HG02938 (cell line): ENCODE results near the gene LRIG2.
"Not testable (repeated sequence)": the region's sequence is repeated elsewhere in the genome, so short reads cannot be mapped to it uniquely, and the experiment has no call there.

Source experiments
- ATAC-seq: cut with Tn5 transposase; IDR thresholded peaks from one replicate; pipeline ENCODE4 v1.9.1; 2021; ENCODE audit warnings: mild to moderate bottlenecking, moderate library complexity; ENCODE audit not compliant: unreplicated experiment

Gene LRIG2

DNA sequence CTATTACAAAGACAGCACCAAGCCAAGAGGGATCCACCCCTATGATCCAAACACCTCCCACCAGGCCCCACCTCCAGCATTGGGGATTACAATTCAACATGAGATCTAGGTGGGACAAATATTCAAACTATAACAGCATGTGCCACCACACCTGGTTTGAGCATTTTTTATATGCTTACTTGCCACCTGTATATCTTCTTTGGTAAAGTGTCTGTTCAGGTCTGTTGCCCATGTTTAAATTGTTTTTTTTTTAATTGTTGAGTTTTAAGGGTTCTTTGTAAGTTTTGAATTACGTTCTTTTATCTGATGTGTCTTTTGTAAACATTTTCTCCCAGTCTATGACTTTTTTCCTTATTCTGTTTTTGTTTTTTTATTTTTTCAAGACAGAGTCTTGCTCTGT, 83.4 kb downstream of the LRIG2 start:
- no peak for ATAC-seq

DNA sequence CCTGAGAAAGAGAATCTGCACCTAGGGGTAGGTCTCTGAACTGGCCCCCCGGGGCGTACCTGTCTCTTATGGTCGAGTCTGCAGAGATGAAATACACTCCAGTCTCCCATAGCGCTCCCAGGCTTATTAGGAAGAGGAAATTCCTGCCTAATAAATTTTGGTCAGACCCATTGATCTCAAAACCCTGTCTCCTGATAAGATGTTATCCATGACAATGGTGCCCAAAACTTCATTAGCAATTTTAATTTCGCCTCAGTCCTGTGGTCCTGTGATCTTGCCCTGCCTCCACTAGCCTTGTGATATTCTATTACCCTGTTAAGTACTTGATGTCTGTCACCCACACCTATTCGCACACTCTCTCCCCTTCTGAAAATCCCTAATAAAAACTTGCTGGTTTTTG, 85.7 kb downstream of the LRIG2 start:
- not testable (repeated sequence) for ATAC-seq

DNA sequence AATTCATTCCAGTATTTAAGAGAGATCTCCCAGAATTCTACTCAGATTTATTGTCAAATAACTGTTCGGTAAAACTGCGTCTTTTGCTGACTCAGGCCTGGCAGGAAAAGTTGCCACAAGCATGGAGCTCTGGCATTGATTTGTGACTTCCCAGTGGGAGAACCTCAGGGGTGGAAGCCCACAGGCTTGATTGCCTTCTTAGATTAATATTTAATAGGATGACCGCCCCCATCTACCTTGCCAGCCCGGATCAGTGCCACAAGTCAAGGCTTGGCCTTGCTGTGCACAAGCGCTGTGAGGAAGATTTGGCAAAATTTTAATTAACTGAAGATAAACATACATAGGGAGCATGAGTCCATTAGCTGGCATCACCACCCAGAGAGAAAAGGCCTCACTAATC, 93.5 kb downstream of the LRIG2 start:
- no peak for ATAC-seq

DNA sequence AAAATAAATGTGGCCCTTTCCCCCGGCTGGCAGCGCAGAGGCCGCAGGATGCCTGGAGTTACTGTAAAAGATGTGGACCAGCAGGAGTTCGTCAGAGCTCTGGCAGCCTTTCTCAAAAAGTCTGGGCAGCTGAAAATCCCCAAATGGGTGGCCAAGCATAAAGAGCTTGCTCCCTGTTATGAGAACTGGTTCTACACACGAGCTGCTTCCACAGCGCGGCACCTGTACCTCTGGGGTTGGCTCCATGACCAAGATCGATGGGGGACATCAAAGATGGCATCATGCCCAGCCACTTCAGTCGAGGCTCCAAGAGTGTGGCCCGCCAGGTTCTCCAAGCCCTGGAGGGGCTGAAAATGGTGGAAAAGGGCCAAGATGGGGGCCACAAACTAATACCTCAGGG, 95.9 kb downstream of the LRIG2 start:
- ATAC-seq: no peak

DNA sequence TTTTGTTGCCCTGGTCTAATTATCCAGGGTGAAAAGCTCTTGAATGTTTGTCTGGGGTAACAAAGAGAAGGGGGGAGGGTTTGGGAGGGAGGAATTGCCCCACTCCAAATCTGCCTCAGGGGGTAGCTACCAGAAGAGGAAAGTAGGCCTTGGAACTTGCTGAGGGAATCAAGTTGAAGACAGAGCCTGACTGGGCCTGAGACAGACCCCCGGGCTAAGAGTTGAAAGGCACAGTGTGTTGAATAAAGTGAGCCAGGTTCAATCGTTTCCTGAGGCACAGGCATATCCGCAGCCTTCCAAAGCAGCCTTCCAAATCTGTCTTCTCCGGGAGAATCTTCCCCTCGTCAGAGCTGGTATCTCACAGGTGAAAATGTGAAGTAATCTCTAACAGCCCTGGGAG, 96.6 kb downstream of the LRIG2 start:
- no peak for ATAC-seq

DNA sequence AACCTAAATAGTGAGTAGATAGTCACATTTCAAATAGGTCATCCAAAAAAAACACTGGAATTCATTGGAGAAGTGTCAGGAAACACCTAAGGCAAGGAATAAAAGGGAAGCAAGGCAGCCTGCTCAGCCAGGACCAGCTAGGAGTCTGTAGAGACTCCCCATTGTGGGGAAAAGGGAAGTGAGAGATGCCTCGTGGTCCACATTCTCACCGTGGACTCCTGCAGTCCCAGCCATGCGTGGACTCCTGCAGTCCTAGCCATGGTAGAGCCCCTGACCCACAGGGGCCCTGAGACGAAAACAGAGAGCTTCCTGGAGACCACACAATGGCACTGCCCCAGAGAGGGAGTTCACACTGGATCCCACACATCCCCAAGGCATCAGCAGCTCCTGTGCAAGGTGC, 97.5 kb downstream of the LRIG2 start:
- no peak for ATAC-seq

DNA sequence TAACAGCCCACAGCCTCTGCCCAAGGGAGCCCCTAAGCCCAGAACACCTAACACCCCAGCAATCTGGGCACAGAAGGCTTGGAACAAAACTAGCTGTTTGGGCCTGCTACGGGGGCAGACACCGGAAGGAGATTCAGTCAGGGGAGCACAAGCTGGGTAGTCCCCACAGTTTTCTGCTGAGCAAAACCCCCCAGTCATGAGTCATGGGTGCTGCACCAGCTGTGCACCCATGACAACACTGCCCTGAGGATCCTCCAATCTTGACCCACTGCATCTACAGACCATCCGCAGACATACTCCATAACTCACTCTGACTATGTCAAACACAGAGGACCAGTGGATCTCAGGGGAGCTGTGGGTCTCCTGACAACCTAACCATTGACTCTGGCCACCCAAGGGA, 105.1 kb downstream of the LRIG2 start:
- ATAC-seq: no peak

DNA sequence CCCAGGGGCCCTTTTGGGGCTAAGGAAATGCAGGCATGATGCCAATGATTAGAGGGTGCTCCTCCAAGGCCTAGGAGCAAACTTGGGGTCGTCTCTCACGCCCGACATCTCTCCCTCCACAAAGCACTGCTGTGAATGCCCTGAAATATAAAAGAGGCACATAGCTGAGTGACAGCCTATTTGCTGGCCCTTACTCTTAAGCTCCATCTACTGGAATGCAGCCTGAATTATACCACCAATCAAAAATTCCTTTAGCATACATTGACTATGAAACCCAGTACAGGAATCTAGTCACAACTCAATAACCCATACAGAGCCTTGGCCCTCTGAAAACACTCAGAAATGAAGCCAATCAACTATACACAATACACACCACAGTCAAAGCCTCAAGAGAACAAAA, 105.5 kb downstream of the LRIG2 start:
- no peak for ATAC-seq
